GM19395 (cell line): ENCODE measurements around the gene PRKCE.

ENCODE experiments used
- ATAC-seq: cut with Tn5 transposase; IDR thresholded peaks from one replicate; pipeline ENCODE4 v1.9.1; 2021; ENCODE audit warnings: mild to moderate bottlenecking, moderate library complexity; ENCODE audit not compliant: unreplicated experiment

The PRKCE gene

GRCh38 chr2:45921921-45922320, 270.4 kb downstream of the PRKCE start:
- ATAC-seq = no peak

GRCh38 chr2:45922577-45922988, 271.1 kb downstream of the PRKCE start:
- no peak for ATAC-seq

DNA sequence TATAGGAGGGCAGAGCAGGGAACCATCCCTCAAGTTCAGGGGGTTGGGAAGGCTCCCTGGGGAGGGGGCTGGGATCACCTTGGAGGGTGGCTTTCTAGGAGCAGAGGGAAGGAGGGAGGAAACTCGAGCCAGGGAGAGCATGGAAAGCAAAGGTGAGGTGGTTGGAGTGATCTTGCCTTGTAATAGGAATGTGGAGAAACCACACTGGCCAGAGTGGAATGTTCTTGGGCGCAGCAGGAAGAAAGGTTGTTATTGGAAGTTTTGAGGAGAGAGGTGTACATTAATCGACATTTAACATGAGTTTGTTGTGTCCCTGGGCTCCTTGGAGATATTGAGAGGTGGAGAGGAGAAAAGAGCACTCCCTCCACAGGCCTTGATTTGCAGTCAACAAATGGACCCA, 272.2 kb downstream of the PRKCE start:
- ATAC-seq = no peak

DNA sequence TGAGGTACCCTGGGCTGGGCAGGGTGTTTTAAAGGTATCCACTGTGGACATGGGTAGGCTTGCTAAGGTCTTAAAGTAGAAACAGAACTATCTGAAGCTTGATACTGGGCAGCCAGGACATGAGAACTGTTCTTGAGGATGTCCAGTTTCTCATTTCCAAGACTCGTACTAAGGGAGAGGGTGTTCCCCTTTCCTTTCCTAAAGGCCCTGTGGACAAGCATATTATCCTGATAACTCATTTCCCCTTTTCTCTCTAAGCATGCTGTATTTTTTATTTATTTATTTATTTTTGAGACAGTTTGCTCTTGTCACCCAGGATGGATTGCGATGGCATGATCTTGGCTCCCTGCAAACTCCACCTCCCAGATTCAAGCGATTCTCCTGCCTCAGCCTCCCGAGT, 273.6 kb downstream of the PRKCE start:
- ATAC-seq = no peak

- ATAC-seq = no peak
Measured at GRCh38 chr2:45925636-45926366, 274.3 kb downstream of the PRKCE start.

DNA sequence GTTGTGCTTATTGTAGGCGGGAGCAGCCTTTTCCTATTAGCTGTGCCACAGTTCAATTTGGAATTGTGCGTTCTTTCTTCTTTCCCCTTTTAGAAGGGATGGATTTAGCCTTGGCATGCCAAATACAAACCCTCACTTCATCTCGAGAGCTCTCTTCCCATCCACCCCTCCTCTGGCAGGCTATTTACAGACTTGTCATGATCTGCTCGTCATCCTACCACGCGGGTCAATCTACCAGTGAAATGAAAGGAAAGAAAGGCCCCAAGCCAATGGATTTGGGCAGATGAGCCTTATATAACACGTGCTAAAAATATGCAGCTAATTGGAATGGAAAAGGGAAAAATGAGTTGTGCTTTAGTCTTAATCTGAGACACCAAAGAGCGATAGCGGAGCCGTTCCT, 277.5 kb downstream of the PRKCE start:
- no peak for ATAC-seq

DNA sequence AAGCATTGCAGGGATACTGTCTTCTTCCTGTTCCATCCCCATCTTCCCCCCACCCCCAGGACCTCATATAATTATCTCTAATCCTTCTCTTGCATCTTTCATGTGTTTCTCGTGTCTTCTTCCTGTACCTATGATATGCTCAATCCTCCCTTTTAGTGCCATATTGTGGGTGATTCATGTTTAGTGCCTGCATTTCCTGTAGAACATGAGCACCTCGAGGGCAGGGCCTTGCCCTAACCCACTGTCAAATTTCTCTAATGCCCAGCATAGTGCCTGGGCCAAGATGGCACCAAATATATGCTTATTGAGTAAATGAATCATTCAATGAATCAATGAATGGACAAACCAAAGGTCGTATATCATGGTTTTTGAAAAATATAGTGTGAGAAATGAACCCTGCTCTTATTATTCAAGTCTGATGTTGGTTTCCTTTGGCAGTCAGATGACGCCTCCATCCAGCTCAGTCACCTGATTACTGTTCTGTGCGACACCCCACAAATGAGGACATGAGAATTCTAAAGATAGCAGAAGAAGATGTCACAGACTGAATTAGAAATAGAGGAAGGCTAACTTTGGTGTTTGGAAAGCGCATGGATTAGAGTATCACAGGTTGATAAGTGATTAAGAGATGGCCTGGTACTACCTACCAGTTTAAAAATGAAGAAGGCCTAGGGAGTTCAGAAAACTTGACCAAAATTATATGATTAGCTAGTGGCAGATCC, 278.4 kb downstream of the PRKCE start:
- ATAC-seq = no peak

- no peak for ATAC-seq
Measured at GRCh38 chr2:45930396-45930792, 278.9 kb downstream of the PRKCE start.

DNA sequence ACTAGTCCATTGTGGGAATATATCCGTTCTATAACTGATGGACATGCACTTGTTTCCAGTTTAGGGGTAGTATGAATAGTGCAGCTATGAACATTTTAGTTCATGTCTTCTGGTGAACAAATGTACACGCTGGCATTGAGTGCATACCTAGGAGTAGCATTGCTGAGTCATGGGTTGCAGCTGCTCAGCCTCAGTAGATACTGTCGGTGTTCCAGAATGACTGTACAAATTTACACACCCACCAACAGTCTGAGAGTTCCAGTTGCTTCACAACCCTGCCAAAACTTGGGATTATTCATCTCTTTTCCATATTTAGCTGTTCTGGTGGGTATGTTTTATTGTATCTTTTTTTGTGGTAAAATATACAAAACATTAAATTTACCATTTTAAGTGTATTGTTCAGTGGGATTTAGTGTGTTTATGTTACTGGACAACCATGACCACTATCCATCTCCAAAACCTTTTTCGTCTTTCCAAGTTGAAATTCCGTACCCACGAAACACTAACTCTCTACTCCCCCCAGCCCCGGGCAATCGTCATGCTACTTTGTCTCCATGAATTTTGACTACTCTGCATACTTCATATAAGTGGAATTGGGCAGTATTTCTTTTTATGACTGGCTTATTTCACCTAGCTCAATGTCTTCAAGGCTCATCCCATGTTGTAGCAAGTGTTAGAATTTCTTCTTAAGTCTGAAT, 281.0 kb downstream of the PRKCE start:
- no peak for ATAC-seq

DNA sequence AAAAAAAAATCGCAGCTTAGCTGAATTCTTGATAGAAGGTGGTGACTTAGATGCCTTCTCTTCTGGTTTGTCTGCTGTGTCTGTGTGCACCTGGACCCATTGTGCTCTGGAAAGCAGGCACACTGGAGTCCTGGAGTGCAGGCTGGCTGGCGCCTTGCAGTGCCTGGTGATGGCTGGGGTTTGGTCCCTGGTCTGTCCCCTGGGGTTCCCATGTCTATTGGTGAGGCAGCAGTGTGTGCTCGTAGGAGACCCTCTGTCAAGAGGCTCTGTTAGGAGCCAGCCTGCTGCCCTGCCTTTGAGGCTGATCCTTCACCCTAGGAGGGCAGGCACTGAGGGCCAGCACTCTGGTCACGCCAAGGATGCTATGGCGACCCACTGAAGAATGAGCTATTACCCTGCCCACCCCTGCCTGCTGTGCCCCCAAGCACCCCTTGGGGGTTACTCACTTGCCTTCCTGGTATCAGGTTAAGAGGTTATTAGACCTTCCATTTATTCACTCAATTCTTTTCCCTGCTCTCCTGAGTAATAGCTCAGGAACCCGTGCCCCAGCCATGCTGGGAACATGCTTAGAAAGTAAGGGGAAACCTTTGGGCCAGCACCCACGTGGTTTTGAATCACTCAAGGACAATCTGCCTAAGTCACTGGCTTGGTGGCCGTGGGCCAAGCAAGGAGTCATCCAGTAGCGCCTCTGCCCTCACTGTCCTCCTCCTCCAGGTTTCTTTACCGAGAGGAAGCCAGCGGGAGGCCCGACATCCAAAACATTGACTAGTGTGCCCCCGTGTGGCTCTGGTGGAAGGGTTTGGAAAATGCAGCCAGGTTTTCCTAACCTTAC, 284.5 kb downstream of the PRKCE start:
- peak; percentile 58 for ATAC-seq

GRCh38 chr2:45936623-45936979, 285.1 kb downstream of the PRKCE start:
- no peak for ATAC-seq

- ATAC-seq = no peak
Measured at GRCh38 chr2:45937990-45938389, 286.5 kb downstream of the PRKCE start.

GRCh38 chr2:45938649-45939511, 287.4 kb downstream of the PRKCE start:
- no peak for ATAC-seq

GRCh38 chr2:45941531-45942236, 290.2 kb downstream of the PRKCE start:
- ATAC-seq = no peak

GRCh38 chr2:45942237-45942738, 290.8 kb downstream of the PRKCE start:
- ATAC-seq = no peak

- ATAC-seq = no peak
Measured at GRCh38 chr2:45943219-45944044, 292.0 kb downstream of the PRKCE start.

DNA sequence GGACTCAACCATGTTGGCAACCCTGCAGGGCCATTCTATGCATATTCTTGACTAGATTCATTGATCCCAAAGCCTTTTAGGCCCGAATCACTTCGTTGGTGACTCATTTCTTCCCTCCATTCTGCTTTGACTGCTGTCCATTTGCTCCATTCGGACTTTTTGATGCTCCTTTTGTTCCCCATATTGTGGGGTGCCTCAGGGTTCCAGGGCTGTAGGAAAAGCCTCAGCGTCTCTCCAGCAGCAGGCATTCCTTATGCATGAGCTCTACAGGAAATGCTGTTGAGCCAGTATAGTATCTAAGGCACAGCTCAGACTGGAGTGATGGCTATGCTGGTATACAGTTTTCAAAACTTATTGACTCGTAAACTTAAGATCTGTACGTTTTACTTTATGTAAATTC, 292.6 kb downstream of the PRKCE start:
- no peak for ATAC-seq

DNA sequence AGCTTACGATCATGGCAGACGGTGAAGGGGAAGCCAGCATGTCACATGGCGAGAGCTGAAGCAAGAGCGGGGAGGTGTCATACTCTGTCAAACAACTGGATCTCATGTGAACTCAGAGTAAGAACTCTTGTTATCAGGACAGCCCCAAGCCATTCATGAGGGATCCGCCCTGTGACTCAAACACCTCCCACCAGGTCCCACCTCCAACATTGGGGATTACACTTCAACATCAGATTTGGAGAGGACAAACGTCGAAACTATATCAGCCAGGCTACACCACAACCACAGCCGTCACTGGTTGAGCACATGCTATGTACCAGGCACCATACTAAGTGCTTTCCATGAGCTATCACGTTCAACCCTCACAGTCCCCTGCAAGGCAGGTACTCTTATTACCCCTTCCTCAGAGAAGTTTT, 293.8 kb downstream of the PRKCE start:
- ATAC-seq = no peak
